Stimulated activated CD4-positive, alpha-beta T cell treated with anti-CD3 and anti-CD28 coated beads, Interleukin-15, amount 100 ng/mL, for 48 hours (primary cell): ENCODE measurements around the gene TAX1BP1.

ENCODE experiments used
- DNase-seq, 2 donors: peaks; one replicate each; pipeline ENCODE4 v3.0.0-alpha.2; 2020; ENCODE audit warnings: low read depth in 2 of 2

The TAX1BP1 gene

GRCh38 chr7:27739909-27740448 lies at the start of gene TAX1BP1:
TSS of gene TAX1BP1 (plus strand) at chr7:27740162. CDS start at chr7:27748525, 8,363 bp downstream.
- DNase-seq = peak; percentile 89 to 95

DNA sequence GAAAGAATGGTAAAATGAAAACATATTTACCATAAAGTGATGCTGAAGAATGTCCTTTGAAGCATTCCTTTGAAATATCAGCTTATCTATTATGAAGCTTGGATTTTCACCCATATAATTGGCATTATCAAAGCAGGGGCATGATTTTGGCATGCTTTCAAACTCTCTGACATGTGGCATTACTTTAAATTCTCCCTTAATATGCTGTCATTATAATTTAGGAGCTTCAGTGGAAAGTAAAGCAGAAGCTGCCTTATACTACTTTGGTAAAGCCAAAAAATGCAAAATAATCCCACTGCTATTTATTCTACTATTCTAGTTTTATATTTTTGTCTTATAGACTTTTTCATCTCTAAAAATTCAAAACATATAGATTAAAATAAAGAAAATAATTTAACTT lies 49.3 kb upstream of the TAX1BP1 start:
- DNase-seq = no peak

- DNase-seq = no peak
Measured at GRCh38 chr7:27693794-27694193, 46.2 kb upstream of the TAX1BP1 start.

- DNase-seq = no peak
Measured at GRCh38 chr7:27695096-27695495, 44.9 kb upstream of the TAX1BP1 start.

DNA sequence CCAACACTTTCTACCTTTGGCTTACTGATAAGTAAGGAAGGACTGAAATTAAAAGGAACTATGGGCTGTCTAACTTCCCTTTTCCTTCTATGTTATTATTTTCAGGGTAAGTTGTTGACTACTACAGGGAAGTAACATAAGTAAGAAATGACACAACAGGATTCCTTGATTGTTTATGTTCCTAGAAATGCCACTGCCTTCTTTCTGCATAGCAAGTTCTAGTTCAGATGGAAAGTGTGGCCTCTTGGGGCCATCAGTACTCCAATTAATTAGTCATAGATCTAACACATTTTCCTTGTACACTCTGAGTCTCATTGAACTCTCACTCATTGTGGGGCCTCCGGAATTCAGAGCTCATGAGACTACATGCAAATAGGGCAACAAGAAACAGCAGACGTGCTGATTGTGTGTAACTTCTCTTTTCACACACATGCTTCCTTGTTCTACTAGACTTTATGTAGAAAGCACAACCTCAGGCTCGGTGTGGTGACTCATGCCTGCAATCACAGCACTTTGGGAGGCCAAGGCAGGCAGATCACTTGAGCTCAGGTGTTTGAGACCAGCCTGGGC lies 42.0 kb upstream of the TAX1BP1 start:
- DNase-seq = peak; percentile 3

- DNase-seq = no peak
Measured at GRCh38 chr7:27699751-27700150, 40.2 kb upstream of the TAX1BP1 start.

DNA sequence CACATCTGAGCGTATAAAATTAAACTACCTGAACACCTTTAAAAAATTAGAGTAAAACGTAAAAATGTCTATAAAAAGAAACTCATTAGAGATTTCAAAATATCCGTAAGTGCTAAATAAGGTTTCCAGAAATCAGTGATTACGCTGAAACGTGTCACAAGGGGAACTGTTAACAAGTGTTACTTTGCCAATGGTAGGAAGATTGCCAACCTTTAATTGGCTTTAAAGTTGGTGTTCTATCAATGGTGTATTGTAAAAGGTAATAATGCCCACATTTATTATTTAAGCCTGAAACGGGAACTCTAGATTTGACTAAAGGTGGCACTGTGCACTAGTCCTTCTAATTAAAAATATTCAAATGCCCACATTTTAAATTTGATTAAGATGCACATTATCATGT lies 39.5 kb upstream of the TAX1BP1 start:
- DNase-seq = no peak

DNA sequence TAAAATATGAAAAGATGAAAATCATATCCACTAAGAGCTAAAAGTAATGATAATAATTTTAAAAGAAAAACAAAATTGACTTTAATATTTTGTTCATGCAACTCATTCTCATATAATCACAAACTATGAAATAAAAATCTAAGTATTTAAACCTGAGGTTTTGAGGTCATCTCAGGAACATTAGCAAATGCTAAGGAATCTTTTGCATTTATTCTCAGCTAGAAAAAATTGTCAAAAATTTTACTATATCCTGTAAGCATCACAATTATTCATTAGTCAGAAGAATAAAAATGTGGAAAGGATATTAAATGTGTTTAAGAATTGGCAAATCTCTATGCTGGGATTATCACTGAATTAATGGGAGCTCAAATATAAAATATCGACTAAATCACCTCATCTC lies 36.8 kb upstream of the TAX1BP1 start:
- DNase-seq = no peak

DNA sequence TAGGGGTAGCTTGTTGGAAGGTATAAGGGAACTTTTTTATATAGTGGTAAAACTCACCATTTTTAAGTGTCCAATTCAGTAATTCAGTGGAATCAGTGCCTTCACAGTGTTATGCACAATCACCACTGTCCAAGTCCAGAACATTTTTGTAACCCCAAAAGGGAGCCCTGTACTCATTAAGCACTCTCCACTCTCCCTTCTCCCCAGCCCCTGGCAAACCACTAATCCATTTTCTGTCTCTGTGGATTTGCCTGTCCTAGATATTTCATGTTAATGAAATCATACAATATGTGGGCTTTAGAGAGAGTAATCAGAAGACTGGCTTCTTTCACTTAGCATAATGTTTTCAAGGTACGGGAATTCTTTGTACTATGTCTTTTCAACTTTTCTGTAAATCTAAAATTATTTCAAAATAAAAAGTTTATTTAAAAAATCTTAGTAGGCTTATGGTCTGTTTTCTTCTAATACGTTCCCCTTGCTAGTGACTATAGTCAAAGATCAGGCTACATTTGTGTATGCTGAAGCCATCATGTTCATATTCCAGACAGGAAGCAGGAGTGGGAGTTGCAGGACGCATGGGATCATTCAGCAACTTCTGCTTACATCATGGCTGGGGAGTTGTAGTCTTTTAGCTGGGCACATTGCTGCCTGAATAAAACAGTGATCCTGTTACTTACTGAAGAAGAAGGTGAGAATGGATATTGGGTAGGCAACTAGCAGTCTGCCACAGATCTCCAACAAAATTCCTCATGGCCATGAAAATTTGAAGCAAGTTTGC lies 35.4 kb upstream of the TAX1BP1 start:
- no peak for DNase-seq

DNA sequence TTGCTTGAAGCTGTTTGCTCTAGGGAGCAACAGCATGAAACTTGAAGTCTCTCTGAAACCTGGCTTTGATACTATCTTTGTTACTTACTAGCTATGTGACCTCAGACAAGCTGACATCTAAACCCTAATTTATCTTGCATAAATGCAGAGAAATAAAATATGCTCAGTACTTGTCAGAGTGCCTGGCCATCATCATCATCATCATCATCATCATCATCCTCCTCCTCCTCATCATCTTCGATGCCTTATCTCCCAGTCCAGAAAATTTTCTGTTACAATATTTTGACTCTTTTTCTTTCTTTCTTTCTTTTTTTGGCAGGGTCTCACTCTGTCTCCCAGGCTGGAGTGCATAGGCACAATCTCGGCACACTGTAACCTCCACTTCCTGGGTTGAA lies 34.8 kb upstream of the TAX1BP1 start:
- DNase-seq = no peak

DNA sequence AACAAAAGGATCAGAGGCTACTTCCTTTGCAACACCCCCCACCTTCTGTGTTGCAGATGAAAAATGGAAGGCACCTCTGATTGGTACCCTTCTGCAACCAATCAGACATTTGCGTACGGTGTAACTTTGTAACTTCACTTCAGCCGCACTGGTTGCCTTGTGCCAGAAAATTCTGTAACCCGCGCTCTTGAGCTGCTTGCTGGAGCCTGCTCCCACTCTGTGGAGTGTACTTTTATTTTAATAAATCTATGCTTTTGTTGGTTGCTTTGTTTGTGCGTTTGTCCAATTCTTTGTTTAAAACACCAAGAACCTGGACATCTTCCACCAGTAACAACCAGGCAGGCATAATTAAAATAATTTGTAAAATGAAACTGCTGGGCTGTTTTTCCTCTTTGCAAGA lies 31.5 kb upstream of the TAX1BP1 start:
- no peak for DNase-seq

- no peak for DNase-seq
Measured at GRCh38 chr7:27709137-27710075, 30.6 kb upstream of the TAX1BP1 start.

- DNase-seq = no peak
Measured at GRCh38 chr7:27712217-27712616, 27.7 kb upstream of the TAX1BP1 start.

DNA sequence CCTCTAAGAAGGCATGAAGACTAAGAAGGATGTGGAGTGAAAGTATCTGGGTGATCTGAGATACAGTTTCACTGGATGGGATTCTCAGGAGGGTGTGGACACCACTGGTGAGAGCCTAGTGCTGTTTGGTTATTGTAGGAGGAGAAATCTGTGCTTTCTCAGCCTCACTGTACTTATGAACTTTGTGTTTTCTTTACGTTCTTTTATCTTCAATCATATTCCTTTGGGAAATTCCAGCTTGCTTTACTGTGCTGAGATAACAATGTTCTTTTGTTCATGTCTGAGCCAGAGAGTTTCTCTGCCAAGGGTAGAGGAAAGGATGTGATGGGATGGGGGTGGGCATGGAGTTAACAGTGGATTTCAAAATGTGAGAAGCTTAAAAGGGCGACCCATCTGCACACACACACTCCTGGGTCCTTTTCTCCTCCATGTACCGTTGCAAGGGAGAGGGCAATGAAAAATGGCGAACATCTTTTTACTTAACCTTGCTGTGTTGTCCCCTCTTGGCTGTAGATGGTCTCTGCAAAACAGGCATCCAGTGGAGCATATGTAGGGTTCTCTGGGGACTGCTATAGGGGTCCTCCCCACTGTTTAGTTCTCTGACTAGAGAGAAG lies 25.0 kb upstream of the TAX1BP1 start:
- DNase-seq = no peak

DNA sequence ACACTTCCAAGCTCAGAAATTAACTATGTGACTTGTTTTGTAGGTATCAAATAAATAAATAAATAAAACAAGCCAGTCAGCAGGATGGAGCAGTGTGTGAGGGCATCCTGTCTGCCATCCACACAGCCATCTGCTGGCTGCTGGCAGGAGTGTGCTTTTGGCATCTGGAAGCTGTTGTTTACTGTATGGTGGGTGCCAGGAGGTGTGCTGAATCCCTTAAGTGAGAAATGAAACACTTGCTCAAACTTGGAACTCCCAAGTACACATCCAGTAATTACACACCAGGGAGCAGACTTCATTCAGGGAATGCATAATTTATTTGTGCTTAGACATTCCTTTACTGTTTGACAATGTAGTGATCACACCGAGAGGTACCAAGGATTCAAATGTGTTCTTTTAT lies 16.9 kb upstream of the TAX1BP1 start:
- no peak for DNase-seq

- no peak for DNase-seq
Measured at GRCh38 chr7:27727058-27727457, 12.9 kb upstream of the TAX1BP1 start.

DNA sequence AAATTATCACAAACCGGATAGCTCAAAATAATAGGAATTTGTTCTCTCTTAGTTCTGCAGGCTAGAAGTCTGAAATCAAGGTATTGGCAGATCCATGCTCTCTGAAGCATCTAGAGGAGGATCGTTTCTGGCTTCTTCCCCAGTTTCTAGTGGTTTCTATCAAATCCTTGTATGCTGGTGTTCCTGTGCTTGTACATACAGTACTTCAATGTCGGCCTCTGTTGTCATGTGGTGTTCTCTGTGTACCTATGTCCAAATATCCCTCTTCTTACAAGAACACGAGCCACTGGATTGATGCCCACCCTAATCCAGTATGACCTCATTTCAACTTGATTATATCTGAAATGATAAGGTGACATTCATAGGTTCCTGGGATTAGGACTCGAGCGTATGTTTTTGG lies 9.8 kb upstream of the TAX1BP1 start:
- no peak for DNase-seq

GRCh38 chr7:27734583-27734982 lies 5.4 kb upstream of the TAX1BP1 start:
- no peak for DNase-seq

DNA sequence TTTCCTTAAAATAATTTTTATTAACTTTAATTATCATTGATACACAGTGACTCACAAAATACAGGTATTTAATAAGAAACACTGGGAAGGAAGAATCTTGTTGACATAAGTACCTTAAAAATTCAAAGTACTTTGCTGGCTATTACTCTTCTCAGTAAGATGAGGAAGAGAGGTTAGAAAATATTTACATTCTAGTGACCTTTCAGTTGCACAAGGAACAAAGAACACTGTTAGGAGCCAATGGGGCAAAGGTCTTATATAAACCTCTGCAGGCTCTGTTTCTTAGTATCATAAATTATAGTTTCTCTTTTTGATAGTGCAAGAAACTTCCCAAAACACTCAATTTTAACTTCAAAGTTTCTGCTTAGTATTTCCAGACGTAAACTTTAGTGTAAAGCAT lies 4.8 kb upstream of the TAX1BP1 start:
- no peak for DNase-seq

- no peak for DNase-seq
Measured at GRCh38 chr7:27735831-27736230, 4.1 kb upstream of the TAX1BP1 start.

DNA sequence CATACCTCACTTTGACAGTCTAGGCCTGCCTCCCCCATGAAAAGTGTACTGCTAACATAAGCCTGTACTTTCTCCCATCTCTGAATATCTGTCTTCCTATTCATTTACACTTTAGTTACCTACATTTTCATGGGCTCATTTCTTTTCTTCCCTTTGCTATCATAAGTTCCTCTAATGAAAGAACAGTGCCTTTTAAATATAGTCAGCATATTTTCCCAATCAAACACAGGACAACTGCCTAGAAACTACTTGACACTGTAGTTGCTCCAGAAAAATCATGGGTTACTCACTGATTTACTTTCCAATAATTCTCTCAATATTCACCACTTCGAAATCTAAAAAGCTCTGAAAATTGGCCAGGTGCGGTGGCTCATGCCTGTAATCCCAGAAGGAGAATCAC lies 2.8 kb upstream of the TAX1BP1 start:
- DNase-seq = no peak

- no peak for DNase-seq
Measured at GRCh38 chr7:27737616-27738015, 2.3 kb upstream of the TAX1BP1 start.
